Gastrocnemius medialis (tissue), 4 donors: ENCODE data around the gene RCSD1.

Experiments used
- CTCF ChIP-seq, 5 experiments: fragments of 450-650 bp in 3 of 5; fragments of 200-600 bp in 2 of 5; sonication (generic) in 2 of 5; IDR thresholded peaks in 4 of 5; conservative IDR thresholded peaks in 1 of 5; 1 replicate in 4 of 5; 2 replicates in 1 of 5; pipeline ENCODE4 v1.5.1; 2016 to 2019; ENCODE audit warnings: antibody characterized with exemption in 5 of 5, mild to moderate bottlenecking in 3 of 5, moderate library complexity in 3 of 5
- POLR2A ChIP-seq, 2 donors: fragments of 450-650 bp; IDR thresholded peaks; one replicate each; pipeline ENCODE4 v1.6.1; 2017; ENCODE audit warnings: antibody characterized with exemption in 2 of 2, mild to moderate bottlenecking in 2 of 2, moderate library complexity in 2 of 2

- TF ChIP-seq CTCF (IDR thresholded peaks at IDR 0.05 in 4 of 5, conservative IDR thresholded peaks at IDR 0.05 in 1 of 5) (no peak), POLR2A (IDR thresholded peaks at IDR 0.05) (no peak)
Measured at GRCh38 chr1:167675440-167675839, 45.4 kb downstream of the RCSD1 start.
